ENCODE measurements around the gene SLC22A12.

DNA sequence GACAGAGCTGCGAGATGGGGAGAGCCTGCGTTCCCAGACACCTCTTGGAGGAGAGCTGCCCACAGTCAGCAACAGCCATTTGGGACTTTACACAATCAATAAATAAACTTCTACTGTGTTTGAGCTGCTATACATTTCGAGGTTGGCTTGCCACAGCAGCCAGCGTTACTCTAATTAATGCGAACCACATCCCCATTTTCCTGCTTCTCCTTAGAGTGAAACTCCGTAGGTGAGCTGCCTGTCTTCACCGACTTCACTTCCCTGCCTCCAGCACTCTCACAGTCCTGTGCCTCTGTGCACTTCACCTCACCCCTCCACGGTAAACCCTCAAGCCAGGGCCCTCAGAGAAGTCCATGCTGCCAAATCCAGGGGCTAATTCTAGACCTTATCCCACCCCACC lies 5.9 kb upstream of the SLC22A12 start:
- TF ChIP-seq, protein P1, sequence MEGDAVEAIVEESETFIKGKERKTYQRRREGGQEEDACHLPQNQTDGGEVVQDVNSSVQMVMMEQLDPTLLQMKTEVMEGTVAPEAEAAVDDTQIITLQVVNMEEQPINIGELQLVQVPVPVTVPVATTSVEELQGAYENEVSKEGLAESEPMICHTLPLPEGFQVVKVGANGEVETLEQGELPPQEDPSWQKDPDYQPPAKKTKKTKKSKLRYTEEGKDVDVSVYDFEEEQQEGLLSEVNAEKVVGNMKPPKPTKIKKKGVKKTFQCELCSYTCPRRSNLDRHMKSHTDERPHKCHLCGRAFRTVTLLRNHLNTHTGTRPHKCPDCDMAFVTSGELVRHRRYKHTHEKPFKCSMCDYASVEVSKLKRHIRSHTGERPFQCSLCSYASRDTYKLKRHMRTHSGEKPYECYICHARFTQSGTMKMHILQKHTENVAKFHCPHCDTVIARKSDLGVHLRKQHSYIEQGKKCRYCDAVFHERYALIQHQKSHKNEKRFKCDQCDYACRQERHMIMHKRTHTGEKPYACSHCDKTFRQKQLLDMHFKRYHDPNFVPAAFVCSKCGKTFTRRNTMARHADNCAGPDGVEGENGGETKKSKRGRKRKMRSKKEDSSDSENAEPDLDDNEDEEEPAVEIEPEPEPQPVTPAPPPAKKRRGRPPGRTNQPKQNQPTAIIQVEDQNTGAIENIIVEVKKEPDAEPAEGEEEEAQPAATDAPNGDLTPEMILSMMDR (IDR thresholded peaks at IDR 0.05), result no peak
- TF ChIP-seq NFIC (IDR thresholded peaks at IDR 0.05; ENCODE audit: borderline replicate concordance), result no peak
- no peak for TF ChIP-seq TAF1 (IDR thresholded peaks at IDR 0.05; ENCODE audit: borderline replicate concordance, low read depth, low read length)
- TF ChIP-seq JUND (IDR thresholded peaks at IDR 0.05), result no peak
- no peak for TF ChIP-seq MXI1 (IDR thresholded peaks at IDR 0.05; ENCODE audit: low read depth, low read length)
- TF ChIP-seq YY1 (IDR thresholded peaks at IDR 0.05; ENCODE audit: low read depth), result no peak
- no peak for TF ChIP-seq PBX3 (IDR thresholded peaks at IDR 0.05)
- no peak for TF ChIP-seq POLR2AphosphoS5 (IDR thresholded peaks at IDR 0.05; ENCODE audit: low read depth, low read length)
- no peak for TF ChIP-seq EZH2phosphoT487 (IDR thresholded peaks at IDR 0.05; ENCODE audit: borderline replicate concordance, low read depth)
- no peak for TF ChIP-seq FOXJ3 (CRISPR knock-in tag; IDR thresholded peaks at IDR 0.05)
- TF ChIP-seq, protein P2, sequence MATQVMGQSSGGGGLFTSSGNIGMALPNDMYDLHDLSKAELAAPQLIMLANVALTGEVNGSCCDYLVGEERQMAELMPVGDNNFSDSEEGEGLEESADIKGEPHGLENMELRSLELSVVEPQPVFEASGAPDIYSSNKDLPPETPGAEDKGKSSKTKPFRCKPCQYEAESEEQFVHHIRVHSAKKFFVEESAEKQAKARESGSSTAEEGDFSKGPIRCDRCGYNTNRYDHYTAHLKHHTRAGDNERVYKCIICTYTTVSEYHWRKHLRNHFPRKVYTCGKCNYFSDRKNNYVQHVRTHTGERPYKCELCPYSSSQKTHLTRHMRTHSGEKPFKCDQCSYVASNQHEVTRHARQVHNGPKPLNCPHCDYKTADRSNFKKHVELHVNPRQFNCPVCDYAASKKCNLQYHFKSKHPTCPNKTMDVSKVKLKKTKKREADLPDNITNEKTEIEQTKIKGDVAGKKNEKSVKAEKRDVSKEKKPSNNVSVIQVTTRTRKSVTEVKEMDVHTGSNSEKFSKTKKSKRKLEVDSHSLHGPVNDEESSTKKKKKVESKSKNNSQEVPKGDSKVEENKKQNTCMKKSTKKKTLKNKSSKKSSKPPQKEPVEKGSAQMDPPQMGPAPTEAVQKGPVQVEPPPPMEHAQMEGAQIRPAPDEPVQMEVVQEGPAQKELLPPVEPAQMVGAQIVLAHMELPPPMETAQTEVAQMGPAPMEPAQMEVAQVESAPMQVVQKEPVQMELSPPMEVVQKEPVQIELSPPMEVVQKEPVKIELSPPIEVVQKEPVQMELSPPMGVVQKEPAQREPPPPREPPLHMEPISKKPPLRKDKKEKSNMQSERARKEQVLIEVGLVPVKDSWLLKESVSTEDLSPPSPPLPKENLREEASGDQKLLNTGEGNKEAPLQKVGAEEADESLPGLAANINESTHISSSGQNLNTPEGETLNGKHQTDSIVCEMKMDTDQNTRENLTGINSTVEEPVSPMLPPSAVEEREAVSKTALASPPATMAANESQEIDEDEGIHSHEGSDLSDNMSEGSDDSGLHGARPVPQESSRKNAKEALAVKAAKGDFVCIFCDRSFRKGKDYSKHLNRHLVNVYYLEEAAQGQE (IDR thresholded peaks at IDR 0.05; ENCODE audit: low read depth, low read length), result no peak
